Mucosa of gallbladder (tissue), 1 donor: ENCODE results near the gene RPL38. TPM values are rescaled to one million over a fixed set of nuclear protein-coding genes. Genes with fewer than 3 reads are reported as not detected.

Experiments
- DNase-seq: peaks from one replicate; pipeline ENCODE4 v3.0.0-alpha.2; 2020; ENCODE audit warnings: low spot score
- total RNA-seq: library from RNA; stranded (reverse); gene quantifications from one replicate; pipeline ENCODE4 v1.2.1, GENCODE V29; 2021
- donor health status: DM: no; HTN: no; CAD: no.

RPL38 gene
- total RNA-seq, 1 donor from 2014 or later, result 627 TPM

- peak; percentile 68 for DNase-seq
Observed at GRCh38 chr17:74210191-74211140, 7.0 kb downstream of the RPL38 start.

- DNase-seq, result no peak
Observed at GRCh38 chr17:74211141-74211911, 7.8 kb downstream of the RPL38 start.

GRCh38 chr17:74211912-74212208 lies 8.4 kb downstream of the RPL38 start:
- DNase-seq, result no peak

GRCh38 chr17:74212209-74212912 lies 8.9 kb downstream of the RPL38 start:
- DNase-seq, result no peak

- DNase-seq, result peak; percentile 89
Observed at GRCh38 chr17:74212913-74213791, 9.7 kb downstream of the RPL38 start, which contains the start of gene TTYH2. Gene TTYH2, plus strand, starts transcription at chr17:74213571. Its CDS starts 17 bp downstream, at chr17:74213588.

GRCh38 chr17:74213861-74214391 lies 10.4 kb downstream of the RPL38 start:
- DNase-seq, result no peak

- no peak for DNase-seq
Observed at GRCh38 chr17:74214484-74215341, 11.2 kb downstream of the RPL38 start.

- DNase-seq, result no peak
Observed at GRCh38 chr17:74215342-74215727, 11.9 kb downstream of the RPL38 start.

GRCh38 chr17:74216505-74216904 lies 13.0 kb downstream of the RPL38 start:
- no peak for DNase-seq

- DNase-seq, result no peak
Observed at GRCh38 chr17:74217037-74217730, 13.7 kb downstream of the RPL38 start.

- no peak for DNase-seq
Observed at GRCh38 chr17:74217888-74218287, 14.4 kb downstream of the RPL38 start.

GRCh38 chr17:74218436-74218835 lies 15.0 kb downstream of the RPL38 start:
- no peak for DNase-seq

- no peak for DNase-seq
Observed at GRCh38 chr17:74219576-74220133, 16.2 kb downstream of the RPL38 start.

- DNase-seq, result no peak
Observed at GRCh38 chr17:74220219-74220618, 16.7 kb downstream of the RPL38 start.

- no peak for DNase-seq
Observed at GRCh38 chr17:74220946-74221818, 17.7 kb downstream of the RPL38 start.

- no peak for DNase-seq
Observed at GRCh38 chr17:74222399-74222798, 18.9 kb downstream of the RPL38 start.

GRCh38 chr17:74223901-74224300 lies 20.4 kb downstream of the RPL38 start:
- no peak for DNase-seq
